ENCODE measurements around the gene ADGRB3. TPM values are rescaled to one million over a fixed set of nuclear protein-coding genes. Genes with fewer than 3 reads are reported as not detected.

The ADGRB3 gene
- polyA plus RNA-seq, 1 of the 3 experiments (the other 2 are of a cell fraction): 0.12 TPM

GRCh38 chr6:69122407-69122773 is 487.3 kb downstream of the ADGRB3 start:
- Histone ChIP-seq H3K9me2 (no peaks in the 10 kb centered on the region), H3K9me3 (no peaks in the 10 kb centered on the region), H3K4me3 (ENCODE audit: low read depth in 2 of 2, low read length in 1 of 2) (no peak overlapping the region), H3K4me1 (ENCODE audit: control insufficient read depth in 1 of 2, insufficient read depth in 2 of 2, low read depth in 1 of 2, low read length in 1 of 2) (no peaks in the 10 kb centered on the region), H3K79me2 (ENCODE audit: insufficient read depth) (no peaks in the 10 kb centered on the region), H3K4me2 (no peak overlapping the region), H4K20me1 (ENCODE audit: insufficient read depth) (no peaks in the 10 kb centered on the region), H3K27ac (ENCODE audit: low read depth in 2 of 2, low read length in 1 of 2) (no peak overlapping the region), H3F3A (replicated peaks; ENCODE audit: insufficient read depth) (no peaks in the 10 kb centered on the region), H3K27me3 (ENCODE audit: insufficient read depth) (no peaks in the 10 kb centered on the region), H2AFZ (ENCODE audit: low read depth) (no peak overlapping the region), H3K36me3 (replicated peaks in 1 of 2; ENCODE audit: control insufficient read depth in 1 of 2, insufficient read depth in 2 of 2, low read length in 1 of 2) (no peaks in the 10 kb centered on the region), H3K9ac (no peak overlapping the region)
- DNase-seq: no peak
- ChIA-PET POLR2A (no interaction called here), CTCF (no interaction called here)
- no peak for TF ChIP-seq NRF1 (IDR thresholded peaks at IDR 0.05; ENCODE audit: low read depth, low read length)
- no peak for TF ChIP-seq ZBTB33 (IDR thresholded peaks at IDR 0.05; ENCODE audit: borderline replicate concordance, low read depth)
- no peak for TF ChIP-seq SMC3 (IDR thresholded peaks at IDR 0.05; ENCODE audit: low read depth, low read length)
- TF ChIP-seq TCF12 (IDR thresholded peaks at IDR 0.05): no peak
- no peak for TF ChIP-seq RAD21 (IDR thresholded peaks at IDR 0.05; ENCODE audit: low read length)
- TF ChIP-seq FOSL2 (IDR thresholded peaks at IDR 0.05; ENCODE audit: borderline replicate concordance, low read depth): no peak
- TF ChIP-seq TEAD4 (IDR thresholded peaks at IDR 0.05; ENCODE audit: borderline replicate concordance, insufficient read depth): no peak
- TF ChIP-seq CHD2 (IDR thresholded peaks at IDR 0.05; ENCODE audit: low read length, partially characterized antibody): no peak
- TF ChIP-seq NFIC (IDR thresholded peaks at IDR 0.05; ENCODE audit: borderline replicate concordance): no peak

- WGBS (ENCODE audit: low lambda C conversion rate): 26% methylated on average over 2 of the region's 2 CpGs
- no peaks in the 10 kb centered on the region for H3K9me2 ChIP-seq
- ChIA-PET CTCF (no interaction called here), POLR2A (no interaction called here)
- no peak overlapping the region for H2AFZ ChIP-seq (ENCODE audit: low read depth)
- H3K4me3 ChIP-seq (ENCODE audit: low read depth in 2 of 2, low read length in 1 of 2): no peak overlapping the region
- TF ChIP-seq FOXJ3 (CRISPR knock-in tag; IDR thresholded peaks at IDR 0.05) (no peak), TAF1 (IDR thresholded peaks at IDR 0.05; ENCODE audit: borderline replicate concordance, low read depth, low read length) (no peak), NFIC (IDR thresholded peaks at IDR 0.05; ENCODE audit: borderline replicate concordance) (no peak), GATA2 (CRISPR knock-in tag; IDR thresholded peaks at IDR 0.05) (no peak), RAD21 (IDR thresholded peaks at IDR 0.05; ENCODE audit: low read length) (no peak), FOSL2 (IDR thresholded peaks at IDR 0.05; ENCODE audit: borderline replicate concordance, low read depth) (no peak), ELF1 (IDR thresholded peaks at IDR 0.05) (no peak), YY1 (IDR thresholded peaks at IDR 0.05; ENCODE audit: low read depth) (no peak), SIN3A (IDR thresholded peaks at IDR 0.05; ENCODE audit: borderline replicate concordance, low read depth, low read length) (no peak), USF1 (IDR thresholded peaks at IDR 0.05; ENCODE audit: borderline replicate concordance, low read depth) (no peak), NRF1 (IDR thresholded peaks at IDR 0.05; ENCODE audit: low read depth, low read length) (no peak), RCOR1 (IDR thresholded peaks at IDR 0.05; ENCODE audit: low read length) (no peak), EZH2phosphoT487 (IDR thresholded peaks at IDR 0.05; ENCODE audit: borderline replicate concordance, low read depth) (no peak), RXRA (IDR thresholded peaks at IDR 0.05; ENCODE audit: borderline replicate concordance, low read depth) (no peak), PBX3 (IDR thresholded peaks at IDR 0.05) (no peak)
- no peaks in the 10 kb centered on the region for H3K79me2 ChIP-seq (ENCODE audit: insufficient read depth)
- no peaks in the 10 kb centered on the region for H3K27me3 ChIP-seq (ENCODE audit: insufficient read depth)
- H3K36me3 ChIP-seq (replicated peaks in 1 of 2; ENCODE audit: control insufficient read depth in 1 of 2, insufficient read depth in 2 of 2, low read length in 1 of 2): no peaks in the 10 kb centered on the region
- no peak for DNase-seq
- H3K9me3 ChIP-seq: no peaks in the 10 kb centered on the region
- H3K9ac ChIP-seq: no peak overlapping the region
- H3K4me1 ChIP-seq (ENCODE audit: control insufficient read depth in 1 of 2, insufficient read depth in 2 of 2, low read depth in 1 of 2, low read length in 1 of 2): no peaks in the 10 kb centered on the region
- H3K27ac ChIP-seq (ENCODE audit: low read depth in 2 of 2, low read length in 1 of 2): no peak overlapping the region
- no peaks in the 10 kb centered on the region for H4K20me1 ChIP-seq (ENCODE audit: insufficient read depth)
- H3K4me2 ChIP-seq: no peak overlapping the region
- no peaks in the 10 kb centered on the region for H3F3A ChIP-seq (replicated peaks; ENCODE audit: insufficient read depth)
Measured at GRCh38 chr6:69128411-69128810, 493.3 kb downstream of the ADGRB3 start.
